Measurements from ENCODE around the gene NFIA.

Gene NFIA

GRCh38 chr1:61109910-61110309 is 27.5 kb downstream of the NFIA start:
- Histone ChIP-seq H3K4me1 (ENCODE audit: control insufficient read depth, insufficient read depth, low read length) (peaks cover 26% of the 10 kb centered on the region), H3K36me3 (ENCODE audit: control insufficient read depth, insufficient read depth, low read length) (no peaks in the 10 kb centered on the region), H3K9ac (ENCODE audit: low read depth, low read length) (no peak overlapping the region), H3K27ac (ENCODE audit: low read depth, low read length) (no peak overlapping the region), H3K9me3 (ENCODE audit: control insufficient read depth, insufficient read depth, low read length) (peaks cover 3% of the 10 kb centered on the region; the same call in 1 of the 2 replicates), H3K4me3 (ENCODE audit: low read depth, low read length) (no peak overlapping the region), H3K27me3 (ENCODE audit: control insufficient read depth, insufficient read depth, low read length) (no peaks in the 10 kb centered on the region)

- no peaks in the 10 kb centered on the region for H3K36me3 ChIP-seq (ENCODE audit: control insufficient read depth, insufficient read depth, low read length)
- H3K4me1 ChIP-seq (ENCODE audit: control insufficient read depth, insufficient read depth, low read length): peaks cover 26% of the 10 kb centered on the region
- H3K27ac ChIP-seq (ENCODE audit: low read depth, low read length): peak overlapping the region; percentile 53
- peaks cover 3% of the 10 kb centered on the region; the same call in 1 of the 2 replicates for H3K9me3 ChIP-seq (ENCODE audit: control insufficient read depth, insufficient read depth, low read length)
- no peaks in the 10 kb centered on the region for H3K27me3 ChIP-seq (ENCODE audit: control insufficient read depth, insufficient read depth, low read length)
- H3K9ac ChIP-seq (ENCODE audit: low read depth, low read length): no peak overlapping the region
- H3K4me3 ChIP-seq (ENCODE audit: low read depth, low read length): no peak overlapping the region
These were observed 28.2 kb downstream of the NFIA start for GRCh38 chr1:61110554-61110953.

- peak overlapping the region; percentile 53 for H3K27ac ChIP-seq (ENCODE audit: low read depth, low read length)
- H3K9ac ChIP-seq (ENCODE audit: low read depth, low read length): no peak overlapping the region
- H3K36me3 ChIP-seq (ENCODE audit: control insufficient read depth, insufficient read depth, low read length): no peaks in the 10 kb centered on the region
- H3K9me3 ChIP-seq (ENCODE audit: control insufficient read depth, insufficient read depth, low read length): peaks cover 3% of the 10 kb centered on the region; the same call in 1 of the 2 replicates
- H3K4me1 ChIP-seq (ENCODE audit: control insufficient read depth, insufficient read depth, low read length): peaks cover 26% of the 10 kb centered on the region
- no peak overlapping the region for H3K4me3 ChIP-seq (ENCODE audit: low read depth, low read length)
- H3K27me3 ChIP-seq (ENCODE audit: control insufficient read depth, insufficient read depth, low read length): no peaks in the 10 kb centered on the region
These were observed 29.0 kb downstream of the NFIA start for GRCh38 chr1:61111084-61112004.

- Histone ChIP-seq H3K9me3 (ENCODE audit: control insufficient read depth, insufficient read depth, low read length) (no peaks in the 10 kb centered on the region), H3K36me3 (ENCODE audit: control insufficient read depth, insufficient read depth, low read length) (no peaks in the 10 kb centered on the region), H3K9ac (ENCODE audit: low read depth, low read length) (no peak overlapping the region), H3K27me3 (ENCODE audit: control insufficient read depth, insufficient read depth, low read length) (no peaks in the 10 kb centered on the region), H3K4me3 (ENCODE audit: low read depth, low read length) (no peak overlapping the region), H3K4me1 (ENCODE audit: control insufficient read depth, insufficient read depth, low read length) (peaks cover 26% of the 10 kb centered on the region), H3K27ac (ENCODE audit: low read depth, low read length) (no peak overlapping the region)
These were observed 32.0 kb downstream of the NFIA start for GRCh38 chr1:61114178-61114870.

- Histone ChIP-seq H3K9me3 (ENCODE audit: control insufficient read depth, insufficient read depth, low read length) (no peaks in the 10 kb centered on the region), H3K9ac (ENCODE audit: low read depth, low read length) (no peak overlapping the region), H3K4me1 (ENCODE audit: control insufficient read depth, insufficient read depth, low read length) (peaks cover 18% of the 10 kb centered on the region), H3K36me3 (ENCODE audit: control insufficient read depth, insufficient read depth, low read length) (no peaks in the 10 kb centered on the region), H3K27ac (ENCODE audit: low read depth, low read length) (no peak overlapping the region), H3K4me3 (ENCODE audit: low read depth, low read length) (no peak overlapping the region), H3K27me3 (ENCODE audit: control insufficient read depth, insufficient read depth, low read length) (no peaks in the 10 kb centered on the region)
These were observed 33.1 kb downstream of the NFIA start for GRCh38 chr1:61115436-61115835.

- Histone ChIP-seq H3K36me3 (ENCODE audit: control insufficient read depth, insufficient read depth, low read length) (no peaks in the 10 kb centered on the region), H3K27me3 (ENCODE audit: control insufficient read depth, insufficient read depth, low read length) (no peaks in the 10 kb centered on the region), H3K4me3 (ENCODE audit: low read depth, low read length) (no peak overlapping the region), H3K9ac (ENCODE audit: low read depth, low read length) (no peak overlapping the region), H3K9me3 (ENCODE audit: control insufficient read depth, insufficient read depth, low read length) (no peaks in the 10 kb centered on the region), H3K4me1 (ENCODE audit: control insufficient read depth, insufficient read depth, low read length) (peaks cover 9% of the 10 kb centered on the region), H3K27ac (ENCODE audit: low read depth, low read length) (no peak overlapping the region)
These were observed 34.1 kb downstream of the NFIA start for GRCh38 chr1:61116421-61116820.

- H3K9ac ChIP-seq (ENCODE audit: low read depth, low read length): no peak overlapping the region
- H3K36me3 ChIP-seq (ENCODE audit: control insufficient read depth, insufficient read depth, low read length): no peaks in the 10 kb centered on the region
- no peak overlapping the region for H3K27ac ChIP-seq (ENCODE audit: low read depth, low read length)
- H3K9me3 ChIP-seq (ENCODE audit: control insufficient read depth, insufficient read depth, low read length): no peaks in the 10 kb centered on the region
- peaks cover 1% of the 10 kb centered on the region; the same call in 1 of the 2 replicates for H3K4me1 ChIP-seq (ENCODE audit: control insufficient read depth, insufficient read depth, low read length)
- H3K27me3 ChIP-seq (ENCODE audit: control insufficient read depth, insufficient read depth, low read length): no peaks in the 10 kb centered on the region
- no peak overlapping the region for H3K4me3 ChIP-seq (ENCODE audit: low read depth, low read length)
These were observed 34.9 kb downstream of the NFIA start for GRCh38 chr1:61117283-61117682.

GRCh38 chr1:61119085-61119484 is 36.7 kb downstream of the NFIA start:
- no peaks in the 10 kb centered on the region for H3K9me3 ChIP-seq (ENCODE audit: control insufficient read depth, insufficient read depth, low read length)
- H3K27me3 ChIP-seq (ENCODE audit: control insufficient read depth, insufficient read depth, low read length): no peaks in the 10 kb centered on the region
- H3K36me3 ChIP-seq (ENCODE audit: control insufficient read depth, insufficient read depth, low read length): no peaks in the 10 kb centered on the region
- H3K4me3 ChIP-seq (ENCODE audit: low read depth, low read length): no peak overlapping the region
- H3K27ac ChIP-seq (ENCODE audit: low read depth, low read length): no peak overlapping the region
- no peaks in the 10 kb centered on the region; the same call in 1 of the 2 replicates for H3K4me1 ChIP-seq (ENCODE audit: control insufficient read depth, insufficient read depth, low read length)
- H3K9ac ChIP-seq (ENCODE audit: low read depth, low read length): no peak overlapping the region

GRCh38 chr1:61120246-61120840 is 38.0 kb downstream of the NFIA start:
- no peaks in the 10 kb centered on the region; the same call in 1 of the 2 replicates for H3K4me1 ChIP-seq (ENCODE audit: control insufficient read depth, insufficient read depth, low read length)
- no peak overlapping the region for H3K9ac ChIP-seq (ENCODE audit: low read depth, low read length)
- no peak overlapping the region for H3K27ac ChIP-seq (ENCODE audit: low read depth, low read length)
- H3K27me3 ChIP-seq (ENCODE audit: control insufficient read depth, insufficient read depth, low read length): no peaks in the 10 kb centered on the region
- H3K4me3 ChIP-seq (ENCODE audit: low read depth, low read length): no peak overlapping the region
- no peaks in the 10 kb centered on the region for H3K9me3 ChIP-seq (ENCODE audit: control insufficient read depth, insufficient read depth, low read length)
- no peaks in the 10 kb centered on the region for H3K36me3 ChIP-seq (ENCODE audit: control insufficient read depth, insufficient read depth, low read length)

GRCh38 chr1:61120998-61121397 is 38.6 kb downstream of the NFIA start:
- Histone ChIP-seq H3K4me3 (ENCODE audit: low read depth, low read length) (no peak overlapping the region), H3K4me1 (ENCODE audit: control insufficient read depth, insufficient read depth, low read length) (no peaks in the 10 kb centered on the region; the same call in 1 of the 2 replicates), H3K27me3 (ENCODE audit: control insufficient read depth, insufficient read depth, low read length) (no peaks in the 10 kb centered on the region), H3K36me3 (ENCODE audit: control insufficient read depth, insufficient read depth, low read length) (no peaks in the 10 kb centered on the region), H3K9me3 (ENCODE audit: control insufficient read depth, insufficient read depth, low read length) (no peaks in the 10 kb centered on the region), H3K27ac (ENCODE audit: low read depth, low read length) (no peak overlapping the region), H3K9ac (ENCODE audit: low read depth, low read length) (no peak overlapping the region)
